Activated CD4-positive, alpha-beta memory T cell treated with anti-CD3 and anti-CD28 coated beads, Interleukin-2, amount 10 ng/mL, durations not matched to agents 7 days and 5 days (primary cell): Measurements from ENCODE around the gene SERPINB5. TPM values are rescaled to one million over a fixed set of nuclear protein-coding genes. Genes with fewer than 3 reads are reported as not detected.

ENCODE experiments used
- CTCF ChIA-PET: fragments of 350-600 bp; sonication (Branson Sonifier 250); formaldehyde crosslinking; loops from one replicate; lab custom pipeline; 2021; ENCODE audit warnings: antibody characterized with exemption, inconsistent platforms; lab: Charles Lee
- POLR2A ChIA-PET: fragments of 350-600 bp; sonication (Branson Sonifier 250); formaldehyde crosslinking; loops from one replicate; lab custom pipeline; 2021; ENCODE audit warnings: antibody characterized with exemption; lab: Charles Lee
- DNase-seq: peaks from one replicate; pipeline ENCODE4 v3.0.0-alpha.2; 2020
- H3K27ac Mint-ChIP-seq: one replicate; pipeline ENCODE4 v1.8.0; 2021; ENCODE audit warnings: mild to moderate bottlenecking, mixed read lengths
- H3K27me3 Mint-ChIP-seq: one replicate; pipeline ENCODE4 v1.8.0; 2021; ENCODE audit warnings: mixed read lengths
- H3K36me3 Mint-ChIP-seq: one replicate; pipeline ENCODE4 v1.8.0; 2021; ENCODE audit warnings: low read depth, mixed read lengths
- H3K4me1 Mint-ChIP-seq: one replicate; pipeline ENCODE4 v1.8.0; 2021; ENCODE audit warnings: mixed read lengths
- H3K4me3 Mint-ChIP-seq: one replicate; pipeline ENCODE4 v1.8.0; 2021; ENCODE audit warnings: mild to moderate bottlenecking, mixed read lengths
- H3K9me3 Mint-ChIP-seq: one replicate; pipeline ENCODE4 v1.8.0; 2021; ENCODE audit warnings: mixed read lengths
- total RNA-seq, 2 experiments: library from RNA; stranded (reverse); gene quantifications; one replicate each; pipeline ENCODE4 v1.2.3, GENCODE V29; 2021

The SERPINB5 gene
- total RNA-seq, 2 experiments from 2014 or later: not detected

DNA sequence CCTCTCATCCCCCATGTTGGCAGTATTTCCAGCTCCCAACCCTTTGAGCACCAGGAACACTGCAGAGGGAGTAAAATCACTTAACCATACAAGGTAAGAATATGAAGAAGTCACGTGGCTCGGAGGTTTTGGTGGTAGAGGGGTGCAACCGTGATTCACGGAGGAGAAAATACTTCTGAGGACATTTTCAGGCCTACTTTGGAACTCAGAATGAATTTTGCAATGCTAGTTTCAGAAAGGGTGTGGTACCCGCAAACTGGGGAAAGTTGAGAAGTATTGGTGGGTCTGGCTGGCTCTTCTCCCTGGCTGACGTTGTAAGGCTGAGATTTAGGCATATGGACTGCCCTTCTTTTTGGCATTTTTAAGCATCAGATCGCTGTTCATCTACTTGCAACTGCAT lies 442 bp downstream of the SERPINB5 start:
- ChIA-PET POLR2A (no interaction called here), CTCF (interaction anchor here (1.8 kb wide), 1 partner anchor 10 kb away, joined by 4 read pairs; no protein-coding TSS in a partner anchor)
- Mint-ChIP-seq H3K4me1 (no peaks in the 10 kb centered on the region), H3K4me3 (no peak overlapping the region), H3K36me3 (no peaks in the 10 kb centered on the region), H3K27ac (no peak overlapping the region), H3K9me3 (no peaks in the 10 kb centered on the region), H3K27me3 (peaks cover 42% of the 10 kb centered on the region)
- DNase-seq: no peak

- no peaks in the 10 kb centered on the region for H3K36me3 Mint-ChIP-seq
- ChIA-PET POLR2A (no interaction called here), CTCF (interaction anchor here (1.8 kb wide), 1 partner anchor 9 kb away, joined by 4 read pairs; no protein-coding TSS in a partner anchor)
- H3K9me3 Mint-ChIP-seq: no peaks in the 10 kb centered on the region
- no peak for DNase-seq
- no peak overlapping the region for H3K4me3 Mint-ChIP-seq
- H3K27me3 Mint-ChIP-seq: peaks cover 42% of the 10 kb centered on the region
- no peak overlapping the region for H3K27ac Mint-ChIP-seq
- no peaks in the 10 kb centered on the region for H3K4me1 Mint-ChIP-seq
These were observed 1.2 kb downstream of the SERPINB5 start for GRCh38 chr18:63477968-63478367.

- POLR2A ChIA-PET: no interaction called here
- Mint-ChIP-seq H3K36me3 (no peaks in the 10 kb centered on the region), H3K9me3 (no peaks in the 10 kb centered on the region), H3K4me1 (no peaks in the 10 kb centered on the region), H3K27me3 (peaks cover 29% of the 10 kb centered on the region), H3K4me3 (no peak overlapping the region), H3K27ac (no peak overlapping the region)
- DNase-seq: no peak
- CTCF ChIA-PET: no interaction called here
These were observed 3.1 kb downstream of the SERPINB5 start for GRCh38 chr18:63479826-63480225.

DNA sequence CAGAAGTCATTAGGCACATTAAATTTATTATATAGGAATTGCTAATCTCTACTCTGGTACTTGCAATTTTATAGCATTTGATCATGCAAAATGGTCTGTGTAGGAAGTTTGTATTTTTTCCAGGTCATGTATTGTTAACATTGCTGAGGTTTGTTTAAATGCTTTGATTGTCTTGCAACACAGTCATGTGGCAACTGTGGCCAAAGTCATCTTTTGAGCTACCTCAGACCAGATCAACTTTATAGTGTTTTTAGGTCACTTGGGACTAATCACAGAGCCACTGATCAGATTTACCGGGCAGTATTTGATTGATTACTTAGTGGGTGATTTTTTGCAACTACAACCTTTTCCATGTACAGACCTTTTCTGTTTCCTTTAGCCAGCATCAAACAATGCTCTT lies 3.7 kb downstream of the SERPINB5 start:
- H3K4me3 Mint-ChIP-seq: no peak overlapping the region
- H3K27me3 Mint-ChIP-seq: peaks cover 26% of the 10 kb centered on the region
- no peaks in the 10 kb centered on the region for H3K36me3 Mint-ChIP-seq
- ChIA-PET CTCF (no interaction called here), POLR2A (no interaction called here)
- no peaks in the 10 kb centered on the region for H3K4me1 Mint-ChIP-seq
- DNase-seq: no peak
- no peak overlapping the region for H3K27ac Mint-ChIP-seq
- no peaks in the 10 kb centered on the region for H3K9me3 Mint-ChIP-seq

DNA sequence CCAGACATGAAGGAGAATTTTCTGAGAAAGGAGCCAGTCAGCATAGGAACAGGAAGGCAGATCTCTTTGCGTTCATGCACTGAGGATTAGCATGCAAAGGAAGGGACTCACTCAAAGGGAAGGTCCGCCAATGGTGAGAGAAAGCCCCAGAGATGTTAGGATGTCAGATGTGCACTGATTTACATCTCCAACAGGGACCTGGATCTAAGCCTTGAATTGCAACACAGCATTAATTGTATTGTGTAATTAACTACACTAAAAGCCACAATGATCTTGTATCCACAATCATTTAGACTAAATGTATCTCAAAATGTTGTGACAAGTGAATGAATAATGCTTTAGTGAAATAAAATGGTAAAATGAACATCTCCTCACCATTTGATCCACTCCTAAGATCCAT lies 4.2 kb downstream of the SERPINB5 start:
- CTCF ChIA-PET: no interaction called here

GRCh38 chr18:63487676-63488075 lies 10.9 kb downstream of the SERPINB5 start:
- H3K27me3 Mint-ChIP-seq: peaks cover 20% of the 10 kb centered on the region
- no peak for DNase-seq
- ChIA-PET CTCF (interaction anchor here (0.8 to 1.6 kb wide), 4 partner anchors 11 to 91 kb away, joined by 3 to 7 read pairs (median 4); partner anchors contain the start of gene SERPINB5), POLR2A (no interaction called here)
- H3K9me3 Mint-ChIP-seq: no peaks in the 10 kb centered on the region
- no peaks in the 10 kb centered on the region for H3K4me1 Mint-ChIP-seq
- no peak overlapping the region for H3K27ac Mint-ChIP-seq
- no peaks in the 10 kb centered on the region for H3K36me3 Mint-ChIP-seq
- no peak overlapping the region for H3K4me3 Mint-ChIP-seq

More for the DNA sequence above, 4.2 kb downstream of the SERPINB5 start:
- H3K27me3 Mint-ChIP-seq: peaks cover 26% of the 10 kb centered on the region
- H3K4me3 Mint-ChIP-seq: no peak overlapping the region
- H3K36me3 Mint-ChIP-seq: no peaks in the 10 kb centered on the region
- no peak overlapping the region for H3K27ac Mint-ChIP-seq
- no peaks in the 10 kb centered on the region for H3K9me3 Mint-ChIP-seq
- POLR2A ChIA-PET: no interaction called here
- DNase-seq: no peak
- no peaks in the 10 kb centered on the region for H3K4me1 Mint-ChIP-seq

- Mint-ChIP-seq H3K27ac (no peak overlapping the region), H3K4me3 (no peak overlapping the region), H3K36me3 (no peaks in the 10 kb centered on the region), H3K27me3 (peaks cover 16% of the 10 kb centered on the region), H3K9me3 (no peaks in the 10 kb centered on the region), H3K4me1 (no peaks in the 10 kb centered on the region)
- POLR2A ChIA-PET: no interaction called here
- CTCF ChIA-PET: interaction anchor here (0.8 to 1.6 kb wide), 3 partner anchors 18 to 91 kb away, joined by 3 to 7 read pairs (median 3); no protein-coding TSS in a partner anchor
- no peak for DNase-seq
These were observed 11.4 kb downstream of the SERPINB5 start for GRCh38 chr18:63488160-63488559.

DNA sequence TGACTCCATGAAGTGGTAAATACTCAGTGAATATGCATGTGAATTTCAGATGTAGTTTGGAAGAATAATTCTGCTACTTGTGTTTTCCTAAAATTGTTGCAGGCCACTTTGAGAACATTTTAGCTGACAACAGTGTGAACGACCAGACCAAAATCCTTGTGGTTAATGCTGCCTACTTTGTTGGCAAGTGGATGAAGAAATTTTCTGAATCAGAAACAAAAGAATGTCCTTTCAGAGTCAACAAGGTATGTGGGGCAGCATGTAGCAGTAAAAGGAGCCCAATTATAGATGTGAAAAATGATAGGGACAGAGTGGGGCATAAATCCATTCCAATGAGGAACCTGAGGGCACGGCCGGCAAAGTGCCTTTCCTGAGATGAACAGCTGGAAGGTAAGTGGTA lies 16.1 kb downstream of the SERPINB5 start:
- ChIA-PET CTCF (interaction anchor here (1.0 kb wide), 1 partner anchor 12 kb away, joined by 3 read pairs; no protein-coding TSS in a partner anchor), POLR2A (no interaction called here)
- H3K27me3 Mint-ChIP-seq: peaks cover 15% of the 10 kb centered on the region
- H3K4me1 Mint-ChIP-seq: no peaks in the 10 kb centered on the region
- no peaks in the 10 kb centered on the region for H3K9me3 Mint-ChIP-seq
- H3K36me3 Mint-ChIP-seq: no peaks in the 10 kb centered on the region
- DNase-seq: no peak
- no peak overlapping the region for H3K4me3 Mint-ChIP-seq
- H3K27ac Mint-ChIP-seq: no peak overlapping the region

DNA sequence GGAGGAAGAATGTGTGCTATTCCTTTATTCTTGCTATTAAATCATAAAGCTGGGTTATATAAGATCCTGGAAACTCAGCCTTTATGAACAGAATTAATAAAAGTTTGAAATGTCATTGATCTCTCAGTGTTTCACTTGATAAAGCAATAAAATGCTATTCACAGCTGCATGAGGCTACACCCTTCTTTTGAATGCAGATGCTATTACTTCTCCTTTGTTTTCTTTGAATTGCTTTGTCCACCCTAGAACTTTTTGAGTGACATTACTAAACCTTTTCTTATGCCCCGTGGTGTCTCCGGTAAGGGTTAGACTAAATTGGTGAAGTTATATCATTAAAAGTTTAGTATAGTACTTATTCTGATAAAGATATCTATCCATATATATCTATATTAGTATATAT lies 18.9 kb downstream of the SERPINB5 start:
- no peaks in the 10 kb centered on the region for H3K9me3 Mint-ChIP-seq
- CTCF ChIA-PET: no interaction called here
- H3K4me1 Mint-ChIP-seq: no peaks in the 10 kb centered on the region
- POLR2A ChIA-PET: no interaction called here
- H3K27me3 Mint-ChIP-seq: peaks cover 5% of the 10 kb centered on the region
- no peak overlapping the region for H3K4me3 Mint-ChIP-seq
- no peaks in the 10 kb centered on the region for H3K36me3 Mint-ChIP-seq
- no peak overlapping the region for H3K27ac Mint-ChIP-seq
- DNase-seq: no peak

- Mint-ChIP-seq H3K4me3 (no peak overlapping the region), H3K4me1 (no peaks in the 10 kb centered on the region), H3K27me3 (peaks cover 17% of the 10 kb centered on the region), H3K9me3 (no peaks in the 10 kb centered on the region), H3K36me3 (no peaks in the 10 kb centered on the region), H3K27ac (no peak overlapping the region)
- POLR2A ChIA-PET: no interaction called here
- CTCF ChIA-PET: interaction anchor here (0.7 to 5.9 kb wide), 8 partner anchors 12 to 54 kb away, joined by 3 to 39 read pairs (median 3); no protein-coding TSS in a partner anchor
- DNase-seq: no peak
These were observed 29.0 kb downstream of the SERPINB5 start for GRCh38 chr18:63505566-63506335.

DNA sequence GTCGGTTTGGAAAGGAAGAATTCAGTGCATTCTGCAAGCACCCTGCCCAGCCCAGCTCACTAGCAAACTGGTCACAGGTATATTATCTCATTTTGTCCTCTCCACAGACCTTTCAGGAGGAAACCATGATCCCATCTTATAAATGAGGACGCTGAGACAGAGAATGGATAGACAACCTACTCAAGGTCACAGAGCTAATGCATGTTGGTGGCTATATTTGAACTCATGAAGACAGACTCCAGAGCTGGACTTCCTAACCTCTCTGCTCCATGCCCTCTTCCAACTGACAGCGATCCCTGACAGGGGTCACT lies 29.5 kb downstream of the SERPINB5 start:
- Mint-ChIP-seq H3K27me3 (peaks cover 21% of the 10 kb centered on the region), H3K27ac (no peak overlapping the region), H3K9me3 (no peaks in the 10 kb centered on the region), H3K4me1 (no peaks in the 10 kb centered on the region), H3K36me3 (no peaks in the 10 kb centered on the region), H3K4me3 (no peak overlapping the region)
- no peak for DNase-seq
- ChIA-PET CTCF (interaction anchor here (0.7 to 5.9 kb wide), 9 partner anchors 11 to 464 kb away, joined by 3 to 39 read pairs (median 3); no protein-coding TSS in a partner anchor), POLR2A (no interaction called here)

GRCh38 chr18:63508596-63508995 lies 31.8 kb downstream of the SERPINB5 start:
- no peak for DNase-seq
- no peak overlapping the region for H3K27ac Mint-ChIP-seq
- CTCF ChIA-PET: interaction anchor here (5.9 kb wide), 1 partner anchor 9 kb away, joined by 39 read pairs; no protein-coding TSS in a partner anchor
- no peaks in the 10 kb centered on the region for H3K4me1 Mint-ChIP-seq
- no peaks in the 10 kb centered on the region for H3K9me3 Mint-ChIP-seq
- POLR2A ChIA-PET: no interaction called here
- peaks cover 34% of the 10 kb centered on the region for H3K27me3 Mint-ChIP-seq
- no peaks in the 10 kb centered on the region for H3K36me3 Mint-ChIP-seq
- H3K4me3 Mint-ChIP-seq: no peak overlapping the region

GRCh38 chr18:63511285-63511684 lies 34.5 kb downstream of the SERPINB5 start:
- ChIA-PET POLR2A (no interaction called here), CTCF (interaction anchor here (0.6 to 2.2 kb wide), 17 partner anchors 8 to 489 kb away, joined by 3 to 11 read pairs (median 3); no protein-coding TSS in a partner anchor)
- no peak overlapping the region for H3K27ac Mint-ChIP-seq
- no peak for DNase-seq
- peaks cover 30% of the 10 kb centered on the region for H3K27me3 Mint-ChIP-seq
- H3K36me3 Mint-ChIP-seq: no peaks in the 10 kb centered on the region
- no peaks in the 10 kb centered on the region for H3K4me1 Mint-ChIP-seq
- no peaks in the 10 kb centered on the region for H3K9me3 Mint-ChIP-seq
- H3K4me3 Mint-ChIP-seq: no peak overlapping the region
